Measurements from ENCODE around the gene TM7SF3.
"Not testable (repeated sequence)": the region's sequence is repeated elsewhere in the genome, so short reads cannot be mapped to it uniquely, and the experiment has no call there.

Gene TM7SF3

DNA sequence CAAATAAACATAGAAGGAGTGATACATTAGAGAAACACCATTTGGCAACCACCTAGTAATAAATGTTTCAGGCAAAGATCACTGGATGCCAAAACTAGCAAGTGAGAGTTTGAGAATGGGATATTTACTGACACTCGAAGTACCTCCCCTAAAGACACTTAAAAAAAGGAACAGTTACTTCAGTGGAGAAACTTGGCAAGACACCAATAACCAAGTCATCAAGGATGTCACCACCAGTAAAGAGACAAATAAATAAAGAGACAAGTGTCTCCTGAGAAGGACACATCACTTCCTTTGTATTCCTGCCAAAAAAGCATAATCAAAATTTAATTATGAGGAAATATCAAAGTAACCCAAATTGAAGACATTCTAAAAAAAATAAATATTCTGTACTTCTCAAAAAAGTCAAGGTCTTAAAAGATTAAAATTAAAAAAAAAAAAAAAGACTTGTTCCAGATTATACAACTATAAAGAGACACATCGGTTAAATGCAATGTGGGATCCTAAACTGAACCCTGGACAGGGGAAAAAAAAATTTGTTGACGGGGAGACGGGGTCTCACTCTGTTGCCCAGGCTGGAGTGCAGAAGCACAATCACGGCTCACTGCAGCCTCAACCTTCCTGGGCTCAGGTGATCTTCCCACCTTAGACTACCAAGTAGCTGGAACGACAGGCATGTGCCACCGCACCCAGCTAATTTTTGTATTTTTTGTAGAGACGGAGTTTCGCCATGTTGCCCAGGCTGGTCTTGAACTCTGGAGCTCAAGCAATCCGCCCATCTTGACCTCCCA, 26.4 kb downstream of the TM7SF3 start:
- no peak for DNase-seq (ENCODE audit: extremely low read depth in 1 of 2, low read depth in 1 of 2)

DNA sequence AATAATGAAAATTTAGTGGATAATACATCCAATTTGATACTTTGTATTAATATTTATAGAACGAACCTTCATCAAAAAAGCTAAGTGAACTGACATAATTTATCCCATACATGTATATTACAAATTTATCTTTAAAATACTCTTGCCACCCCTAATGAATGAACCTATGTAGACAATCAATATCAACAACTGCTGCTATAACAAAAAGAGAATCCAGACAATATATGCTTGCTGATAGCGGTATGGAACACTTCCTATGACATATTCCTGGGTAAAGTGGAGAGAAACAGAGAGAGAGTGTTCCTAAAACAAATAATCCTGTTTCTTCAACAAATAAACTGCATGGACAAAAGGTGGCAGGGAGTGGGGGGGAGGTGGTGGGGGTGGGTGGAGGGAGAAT, 31.3 kb downstream of the TM7SF3 start:
- no peak for DNase-seq (ENCODE audit: extremely low read depth in 1 of 2, low read depth in 1 of 2)

GRCh38 chr12:26979733-26980132, 34.5 kb downstream of the TM7SF3 start:
- no peak for DNase-seq (ENCODE audit: extremely low read depth in 1 of 2, low read depth in 1 of 2)

DNA sequence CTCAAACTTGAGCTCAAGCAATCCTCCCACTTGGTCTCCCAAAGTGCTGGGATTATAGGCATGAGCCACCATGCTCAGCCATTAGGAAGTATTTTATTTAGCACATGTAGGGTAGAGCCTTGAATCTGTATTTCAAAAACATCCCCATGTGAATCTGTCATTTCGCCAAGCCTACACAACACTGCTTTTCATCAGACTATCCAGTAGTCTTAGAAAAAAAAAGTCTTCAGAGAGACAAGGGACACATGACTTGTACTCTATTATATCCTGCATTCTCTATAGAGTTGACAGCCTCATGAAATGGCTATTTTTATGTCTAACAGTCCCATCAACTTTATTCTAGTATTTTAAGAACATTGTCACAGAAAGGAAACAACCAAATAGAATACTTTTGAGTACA, 35.4 kb downstream of the TM7SF3 start:
- no peak for DNase-seq (ENCODE audit: extremely low read depth in 1 of 2, low read depth in 1 of 2)

- no peak for DNase-seq (ENCODE audit: extremely low read depth in 1 of 2, low read depth in 1 of 2)
Observed at GRCh38 chr12:26976687-26977086, 37.5 kb downstream of the TM7SF3 start.

DNA sequence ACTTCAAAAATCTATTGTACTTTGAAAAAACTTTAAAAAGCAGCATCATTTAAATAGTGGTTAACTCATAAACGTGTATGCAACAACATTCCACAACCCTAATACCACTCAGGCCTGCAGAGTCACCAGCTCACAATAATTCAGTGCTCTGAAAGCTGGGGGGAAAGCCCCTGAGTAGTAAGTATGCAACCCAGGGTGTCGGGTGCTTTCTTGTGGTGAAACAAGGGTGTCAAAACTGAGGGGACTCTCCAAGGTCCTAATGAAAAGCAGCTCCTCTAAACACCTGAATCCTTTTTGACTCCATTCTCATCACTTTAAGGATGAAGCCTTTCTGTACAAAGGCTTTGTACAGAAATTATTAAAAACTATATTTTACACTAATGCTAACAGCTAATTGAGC, 42.2 kb downstream of the TM7SF3 start:
- DNase-seq (ENCODE audit: extremely low read depth in 1 of 2, low read depth in 1 of 2): peak; percentile 32 to 54

DNA sequence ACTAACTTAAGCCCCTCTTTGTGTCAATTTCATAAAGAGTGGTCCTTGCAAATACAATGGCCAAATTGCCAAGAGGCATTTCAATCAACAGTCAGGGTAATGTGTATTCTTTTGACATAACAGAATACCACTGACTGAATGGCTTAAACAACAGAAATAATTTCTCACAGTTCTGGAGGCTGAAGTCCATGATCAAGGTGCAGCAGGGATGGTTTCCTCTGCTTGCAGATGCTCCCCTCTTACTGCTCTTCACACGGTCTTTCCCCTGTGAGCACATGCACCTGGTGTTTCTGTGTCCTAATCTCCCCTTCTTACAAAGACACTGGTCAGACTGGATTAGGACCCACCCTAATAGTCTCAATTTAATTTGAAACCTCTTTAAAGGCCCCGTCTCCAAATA, 44.0 kb downstream of the TM7SF3 start:
- DNase-seq (ENCODE audit: extremely low read depth in 1 of 2, low read depth in 1 of 2): no peak

GRCh38 chr12:26966842-26967241, 47.3 kb downstream of the TM7SF3 start:
- DNase-seq (ENCODE audit: extremely low read depth in 1 of 2, low read depth in 1 of 2): no peak

DNA sequence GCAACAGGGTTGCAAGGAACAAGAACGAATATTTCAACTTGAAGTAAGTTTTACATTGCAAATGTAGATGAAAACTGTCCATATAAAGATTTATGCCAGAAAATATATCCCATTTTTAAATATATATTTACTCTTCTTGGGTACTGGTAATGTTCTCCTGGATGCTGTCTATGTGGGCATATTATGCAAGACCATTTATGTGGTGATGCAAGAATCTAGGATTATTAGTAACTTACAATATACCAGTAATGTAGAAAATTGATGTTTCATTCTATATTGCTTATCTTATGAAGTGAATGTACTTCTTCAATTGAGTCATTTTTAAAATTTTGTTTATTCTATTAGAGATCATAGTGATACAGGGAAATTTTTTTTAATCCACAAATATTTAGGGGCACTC, 50.8 kb downstream of the TM7SF3 start:
- no peak for DNase-seq (ENCODE audit: extremely low read depth in 1 of 2, low read depth in 1 of 2)

DNA sequence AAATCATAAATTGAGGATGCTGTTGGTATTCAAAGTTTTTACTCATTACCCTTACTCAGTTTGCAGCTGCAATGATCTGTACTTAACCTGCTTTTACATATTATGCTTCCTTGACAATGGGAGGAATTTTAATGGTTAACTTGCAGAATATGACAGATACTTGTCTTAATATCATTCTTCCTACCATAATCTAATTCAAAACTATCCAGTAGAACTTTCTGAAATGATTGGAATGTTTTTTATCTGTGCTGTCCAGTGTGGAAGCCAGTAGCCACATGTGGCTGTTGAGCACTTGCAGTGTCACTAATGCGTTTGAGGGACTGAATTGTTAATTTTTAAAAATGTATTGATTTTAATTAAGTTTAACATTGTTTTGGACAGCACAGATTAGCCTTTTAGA, 52.4 kb downstream of the TM7SF3 start:
- no peak for DNase-seq (ENCODE audit: extremely low read depth in 1 of 2, low read depth in 1 of 2)

- not testable (repeated sequence) for DNase-seq (ENCODE audit: extremely low read depth in 1 of 2, low read depth in 1 of 2)
Observed at GRCh38 chr12:26961391-26961790, 52.8 kb downstream of the TM7SF3 start.

DNA sequence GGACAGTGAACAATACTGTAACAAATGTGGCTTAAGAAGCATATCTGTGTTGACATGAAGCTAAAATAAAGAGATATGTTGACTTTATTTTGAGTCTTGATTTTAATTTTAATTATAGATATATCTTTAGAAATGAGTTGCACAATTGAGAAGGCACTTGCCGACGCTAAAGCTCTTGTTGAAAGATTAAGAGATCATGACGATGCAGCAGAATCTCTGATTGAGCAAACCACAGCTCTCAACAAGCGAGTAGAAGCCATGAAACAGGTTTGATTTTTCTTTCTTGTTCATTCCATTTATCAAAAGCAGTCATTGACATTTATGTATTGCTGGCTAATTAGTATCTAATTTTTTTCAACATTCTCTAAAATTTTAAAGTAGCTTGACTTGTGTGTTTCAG, 60.2 kb downstream of the TM7SF3 start:
- no peak for DNase-seq (ENCODE audit: extremely low read depth in 1 of 2, low read depth in 1 of 2)

DNA sequence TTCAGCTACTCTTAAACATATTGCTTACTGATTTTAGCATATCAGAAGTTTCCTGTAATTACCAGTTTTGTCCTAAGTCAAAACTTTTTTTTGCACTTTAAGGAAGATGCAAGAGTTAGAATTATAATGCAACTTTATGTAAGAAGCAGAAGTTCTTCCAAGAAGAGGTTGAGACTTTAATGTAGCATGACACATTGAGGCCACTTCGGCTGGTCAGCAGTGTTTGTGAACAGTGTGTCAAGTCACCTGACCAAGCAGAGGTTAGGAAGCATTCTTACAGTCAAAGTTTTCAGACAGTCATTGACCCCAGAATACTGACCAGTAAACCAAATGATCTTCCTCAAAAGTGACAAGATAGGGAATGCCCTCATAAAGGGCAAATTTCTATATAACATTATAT, 60.7 kb downstream of the TM7SF3 start:
- DNase-seq (ENCODE audit: extremely low read depth in 1 of 2, low read depth in 1 of 2): no peak

- DNase-seq (ENCODE audit: extremely low read depth in 1 of 2, low read depth in 1 of 2): no peak
Observed at GRCh38 chr12:26948309-26948708, 65.9 kb downstream of the TM7SF3 start.

DNA sequence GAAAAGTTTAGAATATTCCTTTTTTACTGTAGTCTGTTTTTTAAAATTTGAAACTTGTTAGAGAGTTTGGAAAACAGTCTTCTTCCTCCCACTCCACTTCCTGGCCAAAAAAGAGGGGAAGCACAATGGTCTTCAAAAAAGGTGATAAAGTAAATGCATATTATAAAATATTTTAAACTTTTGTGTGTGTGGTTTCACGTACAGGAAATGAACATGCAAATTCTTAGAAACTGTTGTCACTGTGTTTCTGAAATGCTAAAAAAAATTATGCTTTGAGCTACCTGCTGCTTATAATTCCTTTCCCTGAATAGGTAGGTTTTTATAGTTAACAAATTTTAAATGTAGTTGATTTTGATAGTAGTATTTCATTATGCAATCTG, 73.0 kb downstream of the TM7SF3 start:
- DNase-seq (ENCODE audit: extremely low read depth in 1 of 2, low read depth in 1 of 2): no peak

DNA sequence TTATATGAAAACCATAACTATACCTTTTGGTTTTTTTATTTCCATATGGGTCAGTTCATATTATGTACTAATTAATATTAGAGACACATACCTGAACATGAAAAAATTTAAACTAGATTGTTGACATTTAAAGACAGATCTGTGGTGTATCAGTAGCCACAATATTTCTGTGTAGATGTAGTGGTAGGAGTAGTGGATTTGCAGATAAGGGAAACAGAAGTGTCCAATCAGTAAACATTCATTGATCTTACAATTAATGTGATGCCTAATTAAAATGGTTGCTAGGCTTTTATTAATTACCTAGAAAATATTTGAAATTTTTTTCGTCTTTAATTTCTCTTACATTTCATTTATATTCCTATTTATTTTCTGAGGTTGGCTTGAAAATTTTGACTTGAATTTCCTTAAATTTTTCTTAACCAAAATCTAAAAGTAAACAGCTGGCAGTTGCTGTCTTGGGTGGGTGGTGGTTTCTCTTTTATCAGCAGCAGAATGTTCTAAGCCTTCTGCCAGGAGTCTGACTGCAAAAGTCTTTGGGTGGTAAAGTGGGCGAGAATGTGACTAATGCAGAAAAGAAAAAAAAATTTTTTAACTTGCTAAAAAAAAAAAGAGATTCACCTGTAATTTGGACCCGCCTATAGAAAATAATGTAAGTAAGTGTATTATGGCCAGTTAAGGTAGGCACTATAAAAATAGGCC, 73.5 kb downstream of the TM7SF3 start:
- no peak for DNase-seq (ENCODE audit: extremely low read depth in 1 of 2, low read depth in 1 of 2)

GRCh38 chr12:26939953-26940352, 74.2 kb downstream of the TM7SF3 start:
- no peak for DNase-seq (ENCODE audit: extremely low read depth in 1 of 2, low read depth in 1 of 2)

DNA sequence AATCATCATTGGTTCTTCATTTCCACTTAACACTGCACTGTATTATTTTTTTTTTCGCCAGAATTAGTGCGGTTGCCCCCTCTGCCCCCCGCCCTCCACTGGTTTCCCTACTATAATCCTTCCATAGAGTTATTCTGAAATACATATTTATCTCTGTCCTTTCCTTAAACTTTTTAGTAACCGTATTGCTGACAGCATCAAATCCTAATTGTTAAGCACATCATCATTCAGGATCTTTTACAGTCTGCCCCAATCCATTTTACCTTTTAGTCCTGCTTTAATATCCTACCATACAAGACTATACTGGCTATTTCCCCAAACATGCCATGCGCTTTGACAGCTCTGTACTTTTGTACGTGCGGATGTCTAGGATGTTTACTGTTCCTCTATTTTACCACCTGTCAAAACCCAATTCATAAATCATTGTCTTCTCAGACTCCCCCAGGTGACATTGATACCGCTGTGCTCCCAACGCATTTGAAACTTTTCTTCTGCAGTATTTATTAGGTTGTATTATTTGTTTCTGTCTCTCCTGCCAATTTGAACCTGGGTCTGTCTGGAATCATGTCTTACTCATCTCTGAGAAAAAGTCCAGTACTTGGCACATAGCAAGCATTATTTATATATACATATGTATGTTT, 74.9 kb downstream of the TM7SF3 start:
- DNase-seq (ENCODE audit: extremely low read depth in 1 of 2, low read depth in 1 of 2): no peak

DNA sequence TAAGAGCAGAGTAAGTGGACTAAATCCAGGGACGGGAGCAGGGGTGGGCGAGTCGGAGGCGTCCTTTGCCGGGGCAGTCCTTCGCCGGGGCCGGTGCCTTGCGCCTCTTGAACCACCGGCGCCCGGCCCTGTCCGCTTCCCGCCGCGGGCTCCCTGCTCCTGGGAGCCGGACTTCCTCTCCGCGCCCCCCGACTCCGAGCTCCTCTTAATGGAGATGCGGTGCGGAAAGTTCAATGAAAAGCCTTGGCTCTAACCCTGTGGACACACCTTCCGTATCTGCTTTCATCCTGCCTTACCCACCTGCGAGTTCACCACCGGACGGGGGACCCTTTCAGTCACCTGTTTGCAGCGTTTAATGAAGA, 75.5 kb downstream of the TM7SF3 start:
- DNase-seq (ENCODE audit: extremely low read depth in 1 of 2, low read depth in 1 of 2): no peak

- DNase-seq (ENCODE audit: extremely low read depth in 1 of 2, low read depth in 1 of 2): peak; percentile 89 to 98
Observed at GRCh38 chr12:26937863-26938700, 76.1 kb downstream of the TM7SF3 start, which contains the start of the genes FGFR1OP2 and INTS13. Gene FGFR1OP2 (plus strand): TSS chr12:26938470. CDS start chr12:26954159, 15,689 bp downstream. Gene INTS13 (minus strand): TSS chr12:26937981. CDS start chr12:26936803, 1,178 bp downstream.

DNA sequence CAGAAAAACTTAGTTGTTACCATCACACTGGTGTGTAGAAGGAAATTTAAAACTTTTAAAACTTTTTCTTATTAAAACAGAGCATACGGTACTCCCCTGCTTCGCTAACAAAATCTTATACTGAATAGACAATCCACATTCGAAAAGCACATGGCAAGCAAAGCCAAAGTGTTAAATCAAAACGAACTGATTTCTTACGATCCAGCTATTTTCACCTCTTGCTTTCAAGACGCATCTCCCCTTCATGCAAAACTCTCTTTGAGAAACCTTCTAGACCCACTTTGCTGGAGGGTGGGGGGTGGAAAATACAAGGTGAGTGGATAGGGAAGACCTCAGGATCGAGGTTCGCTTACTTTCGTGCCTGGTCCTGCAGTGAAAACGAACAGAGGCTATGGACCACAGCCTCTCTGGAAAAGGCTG, 76.7 kb downstream of the TM7SF3 start:
- DNase-seq (ENCODE audit: extremely low read depth in 1 of 2, low read depth in 1 of 2): no peak

Data from stimulated activated CD8-positive, alpha-beta memory T cell treated with anti-CD3 and anti-CD28 coated beads, Interleukin-7, amount 100 ng/mL, for 48 hours (primary cell).